Fibroblast of skin of scalp (primary cell): ENCODE measurements around the gene BCL2L2. TPM values are rescaled to one million over a fixed set of nuclear protein-coding genes. Genes with fewer than 3 reads are reported as not detected.
A peak's percentile ranks its signal among the peaks of the same experiment; 100 is the strongest.
"Not testable (repeated sequence)": the region's sequence is repeated elsewhere in the genome, so short reads cannot be mapped to it uniquely, and the experiment has no call there.

Experiments used
- DNase-seq: peaks from one replicate; pipeline ENCODE4 v3.0.0-alpha.2; 2013
- polyA plus RNA-seq, 2 experiments: library from polyadenylated mRNA; unstranded; fragments of 120-200 nt; gene quantifications; one replicate each; pipeline ENCODE4 v1.2.1, GENCODE V29; 2013; ENCODE audit not compliant: insufficient read length in 2 of 2

The BCL2L2 gene, protein sequence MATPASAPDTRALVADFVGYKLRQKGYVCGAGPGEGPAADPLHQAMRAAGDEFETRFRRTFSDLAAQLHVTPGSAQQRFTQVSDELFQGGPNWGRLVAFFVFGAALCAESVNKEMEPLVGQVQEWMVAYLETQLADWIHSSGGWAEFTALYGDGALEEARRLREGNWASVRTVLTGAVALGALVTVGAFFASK
- polyA plus RNA-seq (2013, experiment 1 of 2; ENCODE audit: insufficient read length): 26.4 TPM
- 28.0 TPM for polyA plus RNA-seq (2013, experiment 2 of 2; ENCODE audit: insufficient read length)

DNA sequence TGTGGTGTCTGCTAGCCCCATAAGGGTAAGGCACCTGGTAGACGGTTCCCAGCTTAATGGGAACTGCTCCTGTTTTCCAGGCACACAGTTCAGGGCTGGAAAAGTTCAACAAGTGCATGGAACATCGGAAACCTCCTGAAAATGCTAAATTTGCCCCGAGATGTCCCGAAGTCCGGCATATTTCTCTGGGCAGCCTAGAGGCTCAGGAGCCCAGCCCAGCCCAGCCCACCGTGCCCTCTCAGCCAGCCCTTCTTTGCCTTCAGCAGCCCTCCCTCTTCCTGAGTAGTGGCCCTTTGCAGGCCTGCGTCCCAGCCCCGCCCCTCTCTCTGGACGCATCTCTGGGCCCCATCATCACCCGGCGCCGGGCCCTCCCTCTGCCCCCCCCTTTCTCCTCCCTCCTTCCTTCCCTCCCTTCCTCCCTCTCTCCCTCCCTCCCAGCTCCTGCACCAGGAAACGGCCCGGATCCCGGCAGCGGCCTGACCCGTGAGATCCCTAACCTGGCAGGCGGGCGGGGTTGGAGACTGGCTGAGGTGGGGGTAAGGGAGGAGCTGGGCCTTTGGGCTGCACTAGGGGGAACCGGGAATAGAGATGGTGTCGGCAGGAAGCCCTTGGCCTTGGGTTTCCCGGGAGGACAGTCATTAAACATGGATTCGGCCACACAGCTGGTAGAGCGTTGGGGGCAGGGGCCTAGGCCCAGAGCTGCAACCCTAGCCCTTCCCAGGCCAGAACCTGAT, at the start of gene BCL2L2:
TSS of gene BCL2L2 (plus strand) at position 422 of the 734 bp plus-strand sequence. CDS start 935 bp downstream, outside the sequence.
- peak; percentile 91 for DNase-seq

DNA sequence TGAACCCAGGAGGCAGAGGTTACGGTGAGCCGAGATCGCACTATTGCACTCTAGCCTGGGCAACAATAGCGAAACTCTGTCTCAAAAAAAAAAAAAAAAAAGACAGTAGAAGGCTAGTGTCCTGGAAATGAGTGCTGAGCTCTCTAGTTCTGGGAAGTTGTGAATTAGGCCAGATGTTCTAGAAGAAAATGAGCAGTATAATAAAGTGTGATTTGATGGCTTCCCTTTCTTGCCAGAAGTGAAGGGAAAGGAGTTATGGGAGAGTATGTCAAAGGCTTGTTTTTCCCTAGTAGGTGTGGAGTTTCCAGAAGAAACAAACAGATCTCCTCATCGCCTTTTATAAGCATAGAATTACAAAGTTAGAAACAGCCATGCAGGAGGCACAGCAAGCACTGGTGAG, 48.4 kb upstream of the BCL2L2 start:
- DNase-seq: no peak

DNA sequence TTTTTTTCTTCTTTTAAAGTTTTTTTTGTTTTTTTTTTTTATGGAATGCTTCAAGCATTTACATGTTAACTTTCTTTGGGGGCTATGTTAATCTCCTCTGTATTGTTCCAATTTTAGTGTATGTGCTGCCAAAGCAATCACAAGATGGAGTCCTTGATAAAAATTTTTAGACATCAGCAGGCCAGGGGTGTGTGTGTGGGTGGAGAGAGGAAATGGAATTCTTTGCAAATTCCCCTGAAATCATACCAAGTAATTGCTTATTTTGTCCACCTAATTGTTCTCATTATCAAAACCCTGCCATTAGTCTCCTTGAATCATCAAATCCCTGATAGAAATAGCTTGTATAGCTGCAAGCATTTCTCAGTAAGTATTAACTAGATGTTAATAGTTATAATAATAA, 47.2 kb upstream of the BCL2L2 start:
- DNase-seq: no peak

DNA sequence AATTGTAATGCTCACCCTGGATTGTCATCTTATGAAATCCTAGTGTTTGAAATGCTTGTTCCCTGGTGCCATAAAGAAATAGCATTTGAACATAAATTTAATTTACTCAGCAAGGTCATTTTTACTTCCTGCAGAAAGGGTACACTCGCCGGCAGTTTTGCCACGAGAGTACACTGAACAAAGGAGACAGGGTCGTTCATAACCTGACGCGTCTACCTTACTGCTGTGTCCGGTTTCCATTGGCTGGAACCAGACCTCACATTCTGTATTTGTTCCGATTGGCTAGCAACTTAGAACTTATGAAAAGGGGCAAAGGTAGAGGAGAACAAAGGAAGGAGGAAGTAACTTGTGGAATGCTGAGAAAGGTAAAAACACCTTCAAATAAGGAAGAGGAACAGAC, 45.8 kb upstream of the BCL2L2 start:
- DNase-seq: not testable (repeated sequence)

DNA sequence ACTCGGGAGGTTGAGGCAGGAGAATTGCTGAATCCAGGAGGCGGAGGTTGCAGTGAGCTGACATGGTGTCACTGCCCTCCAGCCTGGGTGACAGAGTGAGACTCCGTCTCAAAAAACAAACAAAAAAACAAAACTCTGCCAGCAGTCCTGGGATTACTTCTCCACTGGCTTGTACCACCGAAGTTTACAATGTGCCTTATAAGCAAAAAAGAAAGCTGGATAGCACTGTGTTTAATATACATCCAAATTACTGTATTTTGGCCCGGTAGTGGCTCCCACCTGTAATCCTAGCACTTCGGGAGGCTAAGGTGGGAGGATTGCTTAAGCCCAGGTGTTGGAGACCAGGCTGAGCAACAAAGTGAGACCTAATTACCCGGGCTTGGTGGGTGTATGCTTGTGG, 37.4 kb upstream of the BCL2L2 start:
- no peak for DNase-seq

DNA sequence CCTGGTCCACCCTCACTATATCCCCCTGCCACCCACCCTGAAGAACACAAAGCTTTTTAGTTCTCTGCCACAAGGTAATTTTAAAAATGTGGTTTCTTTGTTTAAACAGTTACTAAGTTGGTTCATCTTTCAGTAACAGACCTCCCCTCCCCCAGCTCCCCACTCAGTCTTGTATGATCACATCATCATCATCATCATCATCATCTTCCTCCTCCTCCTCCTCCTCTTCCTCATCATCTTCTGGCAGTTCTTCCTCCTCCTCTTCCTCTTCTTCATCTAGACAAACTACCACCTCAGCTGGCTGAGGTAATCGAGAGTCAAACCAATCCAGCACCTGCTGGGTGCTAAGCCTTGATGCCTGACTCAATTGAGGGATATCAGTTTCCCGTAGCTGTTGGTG, 31.2 kb upstream of the BCL2L2 start:
- DNase-seq: no peak

DNA sequence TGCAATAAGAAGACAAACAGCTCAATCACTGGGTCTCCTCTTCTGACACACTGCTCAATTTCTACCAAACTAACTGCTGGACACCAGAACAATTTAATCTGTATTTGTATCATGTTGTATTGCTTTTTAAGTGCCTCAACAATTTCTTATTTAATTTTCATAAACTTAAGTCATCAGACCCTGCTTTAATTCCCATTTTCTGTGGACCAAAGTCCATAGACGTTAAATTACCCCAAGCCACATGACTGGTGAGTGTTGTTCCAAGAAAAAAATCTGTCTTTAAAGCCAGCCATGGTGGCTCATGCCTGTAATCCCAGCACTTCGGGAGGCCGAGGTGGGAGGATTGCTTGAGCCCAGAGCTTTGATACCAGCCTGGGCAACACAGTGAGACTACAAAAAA, 29.4 kb upstream of the BCL2L2 start:
- DNase-seq: no peak

DNA sequence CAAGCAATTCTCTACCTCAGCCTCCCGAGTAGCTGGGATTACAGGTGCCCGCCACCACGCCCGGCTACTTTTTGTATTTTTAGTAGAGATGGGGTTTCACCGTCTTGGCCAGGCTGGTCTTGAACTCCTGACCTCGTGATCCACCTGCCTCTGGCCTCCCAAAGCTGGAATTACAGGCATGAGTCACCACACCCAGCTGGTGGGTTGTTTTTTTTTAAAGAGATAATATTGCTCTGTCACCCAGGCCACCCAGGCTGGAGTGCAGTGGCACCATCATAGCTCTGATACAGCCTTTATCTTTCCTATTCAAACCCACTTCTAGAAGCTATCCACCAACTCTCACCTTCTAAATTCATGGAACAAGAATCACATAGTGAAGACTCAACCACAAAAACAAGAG, 28.7 kb upstream of the BCL2L2 start:
- not testable (repeated sequence) for DNase-seq

DNA sequence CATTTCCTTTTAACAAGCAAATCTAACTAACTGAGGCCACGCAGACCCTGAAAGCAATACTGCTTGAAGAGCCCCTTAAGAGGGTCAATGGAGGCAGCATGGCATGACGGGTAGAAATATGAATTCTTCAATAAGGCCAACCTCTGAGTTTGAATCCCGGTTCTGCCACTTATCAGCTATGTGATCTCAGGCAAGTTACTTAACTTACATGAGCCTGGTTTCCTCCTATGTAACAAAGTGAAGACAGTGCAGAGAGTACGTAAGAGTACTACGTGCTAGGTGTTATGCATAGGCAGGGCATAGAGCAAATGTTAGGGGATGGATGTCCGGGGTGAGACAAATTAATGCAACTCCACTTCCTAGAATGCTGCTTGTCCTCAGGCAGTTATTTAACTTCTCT, 25.4 kb upstream of the BCL2L2 start:
- DNase-seq: no peak

DNA sequence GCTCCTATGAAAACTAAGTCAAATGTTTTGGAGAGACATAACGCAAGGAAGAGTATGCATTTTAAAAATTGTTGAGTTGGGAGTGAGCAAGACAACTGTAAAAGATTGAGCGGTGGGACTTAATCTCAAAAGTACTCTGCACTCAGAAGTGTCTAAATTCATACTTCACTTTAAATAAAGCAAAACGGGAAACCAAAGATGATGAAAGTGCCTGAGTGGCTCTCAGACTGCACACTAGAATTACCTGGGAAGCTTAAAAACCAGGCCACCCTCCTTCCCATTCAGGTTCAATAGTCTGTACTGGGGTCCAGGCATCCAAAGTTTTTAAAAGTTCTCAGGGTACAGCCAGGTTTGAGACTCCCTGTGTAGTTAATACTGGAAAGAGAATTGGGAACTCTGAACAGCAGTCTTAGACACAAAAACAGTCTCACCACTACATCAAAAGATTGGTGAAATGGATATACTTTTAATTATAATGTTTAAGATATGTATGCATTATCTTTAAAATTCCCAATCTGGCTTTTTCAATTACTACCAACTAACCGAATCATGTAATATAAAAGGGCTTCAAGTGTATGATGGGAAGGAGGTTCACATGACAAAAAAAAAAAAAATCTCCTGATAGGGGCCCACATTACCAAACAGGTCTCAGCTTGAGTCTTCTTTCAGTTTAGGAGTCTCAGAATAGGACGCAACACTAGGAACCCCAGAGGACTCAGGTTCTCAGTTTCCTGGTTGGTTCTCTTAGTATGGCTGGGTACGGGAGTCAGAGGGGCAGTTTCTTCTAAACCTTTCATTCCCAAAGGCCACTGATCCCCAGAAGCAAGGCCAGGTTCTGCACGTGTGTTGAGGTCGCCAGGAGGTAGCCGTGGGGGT, 21.7 kb upstream of the BCL2L2 start:
- no peak for DNase-seq

DNA sequence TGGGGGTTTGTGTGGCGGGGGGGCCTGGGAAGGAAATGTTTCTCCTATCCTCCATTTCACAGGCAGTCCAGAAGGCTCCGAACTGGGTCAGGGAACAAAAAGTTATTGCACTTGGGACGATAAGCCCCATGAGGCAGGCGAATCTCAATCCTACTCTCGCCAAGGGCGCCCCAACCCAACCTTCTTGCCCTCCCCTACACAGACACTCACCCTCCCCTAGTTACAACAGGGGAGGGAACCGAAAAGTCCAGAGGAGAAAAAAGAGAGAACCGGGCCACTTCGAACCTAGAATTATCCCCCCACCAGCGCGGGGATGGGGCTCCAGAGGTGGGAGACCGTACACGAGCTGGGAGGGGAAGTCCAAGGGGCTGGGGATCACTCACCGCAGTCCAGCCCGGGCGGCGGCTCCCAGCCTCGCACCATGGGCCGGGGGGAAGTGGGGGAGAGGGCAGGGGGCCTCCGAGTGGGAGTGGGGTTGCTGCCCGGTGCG, 21.1 kb upstream of the BCL2L2 start:
- no peak for DNase-seq

DNA sequence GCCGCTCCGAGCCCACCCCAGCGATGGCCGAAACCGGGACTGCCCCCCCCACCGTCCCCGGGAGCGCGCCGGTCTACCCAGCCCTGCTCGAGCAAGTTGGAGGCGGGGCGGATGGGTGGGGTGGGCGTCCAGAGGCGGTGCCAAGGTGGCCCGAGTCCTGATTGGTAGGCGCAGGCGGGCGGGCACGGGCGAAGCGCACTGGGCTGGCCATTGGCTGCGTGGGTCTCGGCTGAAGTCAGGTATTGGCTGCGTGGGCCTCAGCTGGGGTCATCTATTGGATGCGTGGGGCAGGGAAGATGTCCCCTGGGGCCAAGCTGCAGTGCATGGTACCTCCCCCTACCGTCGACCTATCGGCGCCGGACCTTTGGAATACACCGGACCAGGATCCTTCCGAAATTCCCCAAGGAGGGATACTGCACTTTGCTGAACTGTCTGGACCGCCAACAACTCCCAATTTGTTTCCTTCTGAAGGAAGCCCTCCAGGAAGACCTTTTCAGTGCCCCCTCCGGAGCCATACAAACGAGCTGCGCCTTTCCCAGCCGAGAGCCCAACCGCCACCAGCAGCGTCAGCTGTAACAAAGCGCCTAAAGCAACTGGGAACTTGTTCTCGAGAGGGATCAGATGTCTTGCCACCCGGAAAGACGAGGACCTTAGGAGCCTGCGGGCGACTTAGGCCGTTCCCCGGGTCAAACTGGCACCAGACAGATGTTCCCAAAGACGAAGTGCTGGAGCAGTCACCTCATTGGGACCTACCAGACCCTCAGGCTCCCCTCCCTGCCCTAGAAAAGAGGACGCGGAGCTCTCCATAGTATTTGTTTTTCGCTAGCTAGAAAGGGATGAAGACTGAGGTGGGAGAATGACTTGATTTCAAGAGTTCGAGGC, 20.4 kb upstream of the BCL2L2 start, which contains the start of gene HOMEZ:
TSS of gene HOMEZ (minus strand) at position 113 of the 882 bp plus-strand sequence. CDS start 180 bp downstream, outside the sequence.
- DNase-seq: peak; percentile 99

DNA sequence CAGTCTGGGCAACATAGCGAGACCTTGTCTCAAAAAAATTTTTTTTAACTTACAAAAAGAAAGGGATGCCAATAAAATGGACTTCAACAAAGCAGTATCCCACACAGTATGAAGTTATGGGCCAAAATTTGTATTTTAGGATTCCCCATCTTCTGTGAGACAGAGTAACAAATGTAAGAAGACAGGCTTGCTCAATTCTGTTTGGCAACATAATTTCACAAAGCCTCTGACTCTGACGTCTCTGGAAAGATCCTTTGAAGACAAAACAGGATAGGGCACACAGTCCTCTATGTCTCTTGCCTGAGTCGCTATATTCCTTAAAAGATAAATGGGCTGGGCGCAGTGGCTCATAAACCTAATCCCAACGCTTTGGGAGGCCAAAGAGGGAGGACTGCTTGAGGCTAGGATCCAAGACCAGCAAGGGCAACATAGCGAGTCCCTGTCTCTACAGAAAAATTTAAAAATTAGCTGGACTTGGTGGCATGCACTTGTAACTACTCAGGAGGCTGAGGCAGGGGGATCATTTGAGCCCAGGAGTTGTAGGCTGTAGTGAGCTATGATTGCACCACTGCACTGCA, 19.6 kb upstream of the BCL2L2 start:
- no peak for DNase-seq

DNA sequence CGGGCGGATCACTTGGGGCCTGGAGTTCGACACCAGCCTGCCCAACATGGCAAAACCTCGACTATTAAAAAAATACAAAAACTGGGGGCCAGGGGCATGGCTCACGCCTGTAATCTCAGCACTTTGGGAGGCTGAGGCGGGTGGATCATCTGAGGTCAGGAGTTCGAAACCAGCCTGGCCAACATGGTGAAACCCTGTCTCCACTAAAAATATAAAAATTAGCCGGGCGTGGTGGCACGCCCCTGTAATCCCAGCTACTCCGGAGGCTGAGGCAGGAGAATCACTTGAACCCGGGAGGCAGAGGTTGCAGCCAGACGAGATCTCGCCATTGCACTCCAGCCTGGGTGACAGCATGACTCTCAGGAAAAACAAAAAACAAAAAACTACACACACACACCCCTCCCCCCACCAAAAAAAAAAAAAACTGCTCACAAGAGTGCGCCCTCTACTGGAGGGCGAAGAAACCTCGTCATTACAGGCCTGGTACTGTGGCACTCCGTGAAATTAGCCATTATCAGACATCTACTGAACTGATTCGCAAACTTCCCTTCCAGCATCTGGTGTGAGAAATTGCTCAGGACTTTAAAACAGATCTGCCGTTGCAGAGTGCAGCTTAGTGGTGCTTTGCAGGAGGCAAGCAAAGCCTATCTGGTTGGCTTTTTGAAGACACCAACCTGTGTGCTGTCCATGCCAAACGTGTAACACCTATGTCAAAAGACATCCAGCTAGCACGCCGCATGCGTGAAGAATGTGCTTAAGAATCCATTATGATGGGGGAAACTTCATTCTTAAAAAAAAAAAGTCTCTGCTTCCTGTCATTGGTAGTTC, 11.7 kb upstream of the BCL2L2 start:
- DNase-seq: peak; percentile 69

DNA sequence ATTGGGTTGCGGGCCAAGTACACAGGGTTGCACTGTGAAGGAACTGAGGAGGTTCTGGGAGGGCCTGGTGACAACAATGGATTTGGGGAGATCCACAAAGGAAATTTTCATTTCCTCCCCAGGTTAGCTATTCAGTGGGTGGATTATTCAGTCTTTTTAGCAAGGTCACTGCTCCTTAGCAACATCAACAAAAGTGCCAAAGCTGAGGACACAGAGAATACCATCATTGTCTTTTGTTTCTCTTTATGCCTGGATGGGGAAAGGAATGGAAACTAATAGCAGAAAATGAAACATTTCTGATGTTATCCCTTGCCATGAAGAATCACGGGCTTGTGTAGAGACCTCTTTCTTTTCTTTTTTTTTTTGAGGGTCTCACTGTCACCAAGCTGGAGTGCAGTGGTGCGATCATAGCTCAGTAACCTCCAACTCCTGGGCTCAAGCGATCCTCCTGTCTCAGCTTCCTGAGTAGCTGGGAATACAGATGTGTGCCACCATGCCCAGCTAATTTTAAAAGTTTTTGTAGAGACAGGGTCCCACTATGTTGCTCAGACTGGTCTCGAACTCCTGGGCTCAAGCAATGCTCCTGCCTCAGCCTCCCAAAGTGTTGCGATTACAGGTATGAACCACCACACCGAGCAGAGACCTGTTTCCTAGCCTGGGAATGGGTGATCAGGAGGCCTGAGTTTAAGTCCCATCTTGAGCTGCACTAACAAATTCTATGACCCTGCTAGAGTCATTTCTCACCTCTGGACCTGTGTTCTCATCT, 10.4 kb upstream of the BCL2L2 start:
- DNase-seq: no peak

DNA sequence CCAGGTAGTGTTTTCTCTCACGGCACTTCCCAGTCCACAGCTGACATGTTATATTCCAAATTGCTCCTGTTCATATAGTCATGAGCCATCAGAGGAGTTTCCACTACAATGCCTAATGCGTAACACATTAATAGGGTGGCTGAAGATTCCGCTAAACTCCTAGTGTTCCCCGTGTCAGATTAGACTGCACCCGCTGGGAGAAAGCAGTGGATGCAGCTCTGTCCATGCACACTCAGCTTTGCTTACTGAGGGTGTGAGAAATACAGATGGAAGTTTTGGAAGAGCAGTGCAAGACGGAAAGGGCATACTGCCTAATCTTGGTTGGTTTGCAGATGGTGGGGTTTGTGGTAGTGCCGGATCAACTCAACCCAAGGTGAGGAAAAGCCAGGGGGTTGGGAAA, 9.5 kb upstream of the BCL2L2 start:
- DNase-seq: no peak

DNA sequence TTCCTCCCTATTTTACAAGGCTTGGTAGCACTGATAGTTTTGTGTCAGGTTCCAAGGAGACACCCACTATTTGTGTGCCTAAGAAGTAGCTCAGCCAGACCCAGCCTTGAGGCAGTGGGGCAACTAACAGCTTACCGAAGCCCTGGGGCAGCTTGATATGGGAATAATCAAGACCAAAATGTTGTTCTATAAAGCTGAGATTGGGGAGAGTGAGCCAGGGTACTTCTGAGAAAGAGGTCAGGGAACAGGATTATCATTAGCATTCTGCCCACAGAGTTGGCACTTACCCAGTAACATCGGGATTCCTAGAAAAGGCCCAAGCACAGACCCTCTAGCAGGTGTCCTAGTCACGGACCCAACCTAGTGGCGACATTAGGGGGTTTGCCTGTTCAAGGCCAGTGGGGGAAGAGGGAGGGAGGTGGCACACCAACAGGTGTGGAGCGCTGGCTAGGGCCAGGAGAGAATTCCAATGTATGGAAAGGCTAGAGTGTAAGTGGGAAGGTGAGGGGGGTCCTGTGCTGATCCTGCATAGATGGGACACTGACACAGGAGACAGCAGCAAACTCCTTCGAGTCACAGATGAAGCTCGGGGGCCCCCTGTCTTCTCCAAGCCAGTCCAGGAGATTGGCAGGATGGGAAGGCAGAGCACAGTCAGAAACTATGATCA, 8.9 kb upstream of the BCL2L2 start:
- DNase-seq: no peak

DNA sequence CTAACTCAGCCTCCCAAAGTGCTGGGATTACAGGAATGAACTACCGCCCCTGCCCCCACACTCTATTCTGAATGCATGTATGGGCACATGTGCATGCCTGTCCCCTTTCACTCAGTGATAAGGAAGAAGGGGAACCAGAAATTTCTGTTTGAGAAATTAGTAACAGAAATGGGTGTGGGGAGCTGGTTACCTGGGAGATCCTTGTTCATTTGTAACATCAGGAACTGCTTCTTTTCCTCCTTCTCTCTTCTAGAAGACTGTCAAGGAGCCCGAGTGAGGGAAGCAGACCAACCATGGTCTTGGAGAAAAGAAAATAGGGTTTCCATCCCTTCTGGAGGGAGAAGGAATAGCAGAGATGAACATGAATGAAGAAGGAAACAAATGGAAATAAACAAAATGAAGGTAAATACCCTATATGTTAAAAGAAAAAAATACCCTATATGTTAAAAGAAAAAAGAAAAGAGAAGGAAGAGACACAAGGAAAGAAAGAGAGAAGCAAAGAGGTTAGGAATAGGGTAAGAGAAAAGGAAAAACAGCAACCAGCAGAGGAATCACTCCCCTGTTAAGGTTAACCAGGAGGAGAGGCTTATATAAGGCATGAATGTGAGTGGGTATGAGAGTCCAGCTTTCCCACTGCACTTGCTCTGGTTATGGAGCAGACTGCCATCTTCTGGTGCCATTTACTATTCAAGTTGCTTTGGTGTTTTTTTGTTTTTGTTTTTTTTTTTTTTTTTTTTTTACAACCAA, 7.2 kb upstream of the BCL2L2 start:
- DNase-seq: peak; percentile 54
